Esophagus squamous epithelium (tissue), 4 donors: ENCODE results near the gene KIDINS220.

Source experiments
- POLR2A ChIP-seq, 4 donors: fragments of 450-650 bp; IDR thresholded peaks; one replicate each; pipeline ENCODE4 v1.6.1; 2017; ENCODE audit warnings: antibody characterized with exemption in 4 of 4, mild to moderate bottlenecking in 4 of 4, moderate library complexity in 3 of 4
- TF ChIP-seq, protein P1 (sequence below), 6 experiments: fragments of 450-650 bp in 4 of 6; fragments of 200-600 bp in 2 of 6; sonication (generic) in 2 of 6; IDR thresholded peaks; one replicate each; pipeline ENCODE4 v1.5.1; 2016 to 2019; ENCODE audit warnings: antibody characterized with exemption in 6 of 6, mild to moderate bottlenecking in 4 of 6, moderate library complexity in 4 of 6

DNA sequence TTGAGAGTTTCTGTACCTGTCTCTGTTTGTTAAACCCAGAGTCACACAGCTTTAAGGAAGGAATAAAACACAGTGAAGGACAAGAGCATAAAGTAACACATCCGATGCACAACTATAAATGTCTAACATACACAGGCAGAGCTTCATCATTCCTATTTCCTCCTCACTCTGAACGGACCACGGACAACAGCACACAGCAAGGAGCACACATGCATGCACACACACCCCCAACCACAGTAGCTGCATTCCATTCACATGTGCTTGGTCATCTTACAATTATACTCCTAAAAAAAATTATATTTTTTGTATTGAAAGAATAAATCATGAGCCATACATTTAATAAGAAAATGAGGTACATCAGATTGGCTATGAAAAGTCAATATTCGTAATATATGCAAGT lies 97.3 kb downstream of the KIDINS220 start:
- TF ChIP-seq, protein P1, sequence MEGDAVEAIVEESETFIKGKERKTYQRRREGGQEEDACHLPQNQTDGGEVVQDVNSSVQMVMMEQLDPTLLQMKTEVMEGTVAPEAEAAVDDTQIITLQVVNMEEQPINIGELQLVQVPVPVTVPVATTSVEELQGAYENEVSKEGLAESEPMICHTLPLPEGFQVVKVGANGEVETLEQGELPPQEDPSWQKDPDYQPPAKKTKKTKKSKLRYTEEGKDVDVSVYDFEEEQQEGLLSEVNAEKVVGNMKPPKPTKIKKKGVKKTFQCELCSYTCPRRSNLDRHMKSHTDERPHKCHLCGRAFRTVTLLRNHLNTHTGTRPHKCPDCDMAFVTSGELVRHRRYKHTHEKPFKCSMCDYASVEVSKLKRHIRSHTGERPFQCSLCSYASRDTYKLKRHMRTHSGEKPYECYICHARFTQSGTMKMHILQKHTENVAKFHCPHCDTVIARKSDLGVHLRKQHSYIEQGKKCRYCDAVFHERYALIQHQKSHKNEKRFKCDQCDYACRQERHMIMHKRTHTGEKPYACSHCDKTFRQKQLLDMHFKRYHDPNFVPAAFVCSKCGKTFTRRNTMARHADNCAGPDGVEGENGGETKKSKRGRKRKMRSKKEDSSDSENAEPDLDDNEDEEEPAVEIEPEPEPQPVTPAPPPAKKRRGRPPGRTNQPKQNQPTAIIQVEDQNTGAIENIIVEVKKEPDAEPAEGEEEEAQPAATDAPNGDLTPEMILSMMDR (IDR thresholded peaks at IDR 0.05) = no peak
- no peak for TF ChIP-seq POLR2A (IDR thresholded peaks at IDR 0.05)
